Loucy (cell line): ENCODE measurements around the gene NGEF.

Source experiments
- H2AFZ ChIP-seq: fragments of 200-600 bp; sonication (generic); 2 replicates; pipeline ENCODE4 v1.6.0; 2016; ENCODE audit warnings: antibody characterized with exemption, mild to moderate bottlenecking, low read length, moderate library complexity
- H3F3A ChIP-seq: fragments of 200-600 bp; 2 replicates; pipeline ENCODE4 v1.6.0; 2016; ENCODE audit warnings: antibody characterized with exemption, low read depth, mild to moderate bottlenecking
- H3K27me3 ChIP-seq: fragments of 200-600 bp; sonication (generic); 2 replicates; pipeline ENCODE4 v1.6.1; 2014; ENCODE audit warnings: low read length, mild to moderate bottlenecking; ENCODE audit not compliant: insufficient read depth, poor library complexity, severe bottlenecking
- H3K36me3 ChIP-seq: fragments of 200-600 bp; sonication (generic); 2 replicates; pipeline ENCODE4 v1.6.1; 2016; ENCODE audit warnings: low read length; ENCODE audit not compliant: insufficient read depth
- H3K4me1 ChIP-seq: fragments of 200-600 bp; sonication (generic); 2 replicates; pipeline ENCODE4 v1.5.1; 2014; ENCODE audit warnings: low read length, mild to moderate bottlenecking; ENCODE audit not compliant: insufficient read depth, poor library complexity, severe bottlenecking
- H3K4me2 ChIP-seq: fragments of 200-600 bp; sonication (generic); 2 replicates; pipeline ENCODE4 v1.6.0; 2014; ENCODE audit warnings: antibody characterized with exemption, low read length, low read depth, mild to moderate bottlenecking; ENCODE audit not compliant: poor library complexity, severe bottlenecking
- H3K4me3 ChIP-seq: fragments of 200-600 bp; sonication (generic); 2 replicates; pipeline ENCODE4 v1.5.1; 2014; ENCODE audit warnings: low read length, mild to moderate bottlenecking, mixed read lengths; ENCODE audit not compliant: poor library complexity, severe bottlenecking
- H3K79me2 ChIP-seq: fragments of 200-600 bp; sonication (generic); 2 replicates; pipeline ENCODE4 v1.6.1; 2014; ENCODE audit warnings: low read length; ENCODE audit not compliant: insufficient read depth
- H3K9ac ChIP-seq: fragments of 200-600 bp; sonication (generic); 2 replicates; pipeline ENCODE4 v1.6.0; 2014; ENCODE audit warnings: mild to moderate bottlenecking, low read depth, low read length, moderate library complexity; ENCODE audit not compliant: poor library complexity, severe bottlenecking
- H3K9me2 ChIP-seq: fragments of 200-600 bp; sonication (generic); replicated peaks from 2 replicates; pipeline ENCODE4 v1.6.1; 2016; ENCODE audit warnings: low read depth, low read length, mixed read lengths
- H3K9me3 ChIP-seq: fragments of 200-600 bp; sonication (generic); 2 replicates; pipeline ENCODE4 v1.6.1; 2014; ENCODE audit warnings: mild to moderate bottlenecking, antibody characterized with exemption, low read length, low read depth; ENCODE audit not compliant: insufficient read depth
- H4K20me1 ChIP-seq: fragments of 200-600 bp; sonication (generic); 2 replicates; pipeline ENCODE4 v1.6.0; 2014; ENCODE audit warnings: antibody characterized with exemption, low read length, mild to moderate bottlenecking; ENCODE audit not compliant: insufficient read depth, poor library complexity, severe bottlenecking
- EZH2phosphoT487 ChIP-seq: fragments of 200-600 bp; IDR thresholded peaks from 2 replicates; pipeline ENCODE4 v1.6.1; 2018; ENCODE audit warnings: antibody characterized with exemption, mild to moderate bottlenecking, moderate library complexity, borderline replicate concordance
- TF ChIP-seq, protein P1 (sequence below): fragments of 200-600 bp; sonication (generic); conservative IDR thresholded peaks from 2 replicates; pipeline ENCODE4 v1.5.1; 2014; ENCODE audit warnings: mild to moderate bottlenecking, antibody characterized with exemption, low read length

Gene NGEF

GRCh38 chr2:233033672-233034071, 20.6 kb upstream of the NGEF start:
- Histone ChIP-seq H3K4me1 (no peaks in the 10 kb centered on the region), H3K9me2 (no peaks in the 10 kb centered on the region), H3K9me3 (no peaks in the 10 kb centered on the region), H3K4me2 (no peak overlapping the region), H3K9ac (no peak overlapping the region), H3K36me3 (no peaks in the 10 kb centered on the region), H3F3A (no peaks in the 10 kb centered on the region), H3K79me2 (no peaks in the 10 kb centered on the region), H3K27me3 (no peaks in the 10 kb centered on the region), H3K4me3 (no peak overlapping the region), H2AFZ (no peak overlapping the region), H4K20me1 (no peaks in the 10 kb centered on the region)
- no peak for TF ChIP-seq EZH2phosphoT487
- TF ChIP-seq, protein P1, sequence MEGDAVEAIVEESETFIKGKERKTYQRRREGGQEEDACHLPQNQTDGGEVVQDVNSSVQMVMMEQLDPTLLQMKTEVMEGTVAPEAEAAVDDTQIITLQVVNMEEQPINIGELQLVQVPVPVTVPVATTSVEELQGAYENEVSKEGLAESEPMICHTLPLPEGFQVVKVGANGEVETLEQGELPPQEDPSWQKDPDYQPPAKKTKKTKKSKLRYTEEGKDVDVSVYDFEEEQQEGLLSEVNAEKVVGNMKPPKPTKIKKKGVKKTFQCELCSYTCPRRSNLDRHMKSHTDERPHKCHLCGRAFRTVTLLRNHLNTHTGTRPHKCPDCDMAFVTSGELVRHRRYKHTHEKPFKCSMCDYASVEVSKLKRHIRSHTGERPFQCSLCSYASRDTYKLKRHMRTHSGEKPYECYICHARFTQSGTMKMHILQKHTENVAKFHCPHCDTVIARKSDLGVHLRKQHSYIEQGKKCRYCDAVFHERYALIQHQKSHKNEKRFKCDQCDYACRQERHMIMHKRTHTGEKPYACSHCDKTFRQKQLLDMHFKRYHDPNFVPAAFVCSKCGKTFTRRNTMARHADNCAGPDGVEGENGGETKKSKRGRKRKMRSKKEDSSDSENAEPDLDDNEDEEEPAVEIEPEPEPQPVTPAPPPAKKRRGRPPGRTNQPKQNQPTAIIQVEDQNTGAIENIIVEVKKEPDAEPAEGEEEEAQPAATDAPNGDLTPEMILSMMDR, result no peak

- Histone ChIP-seq H3K27me3 (no peaks in the 10 kb centered on the region), H2AFZ (no peak within 1 kb of the TSS), H3K4me2 (no peak within 1 kb of the TSS), H3K9me2 (no peaks in the 10 kb centered on the region), H3K79me2 (no peaks in the 10 kb centered on the region), H3K9me3 (no peaks in the 10 kb centered on the region), H3K4me3 (no peak within 1 kb of the TSS), H4K20me1 (no peaks in the 10 kb centered on the region), H3F3A (no peaks in the 10 kb centered on the region), H3K4me1 (no peaks in the 10 kb centered on the region), H3K36me3 (no peaks in the 10 kb centered on the region), H3K9ac (no peak within 1 kb of the TSS)
- TF ChIP-seq, protein P1, result no peak
- no peak for TF ChIP-seq EZH2phosphoT487
Observed at GRCh38 chr2:233032551-233033320, 19.7 kb upstream of the NGEF start, which contains the start of gene NEU2. Gene NEU2, plus strand, starts transcription at chr2:233032672. Its CDS starts 0 bp downstream, at chr2:233032672.

- no peaks in the 10 kb centered on the region for H3K27me3 ChIP-seq
- H3K9me2 ChIP-seq, result no peaks in the 10 kb centered on the region
- no peaks in the 10 kb centered on the region for H3K9me3 ChIP-seq
- no peaks in the 10 kb centered on the region for H3K79me2 ChIP-seq
- H3F3A ChIP-seq, result no peaks in the 10 kb centered on the region
- H2AFZ ChIP-seq, result no peak overlapping the region
- H3K4me3 ChIP-seq, result no peak overlapping the region
- H3K4me1 ChIP-seq, result no peaks in the 10 kb centered on the region
- TF ChIP-seq, protein P1, result no peak
- no peak for TF ChIP-seq EZH2phosphoT487
- no peaks in the 10 kb centered on the region for H3K36me3 ChIP-seq
- H3K4me2 ChIP-seq, result no peak overlapping the region
- no peak overlapping the region for H3K9ac ChIP-seq
- H4K20me1 ChIP-seq, result no peaks in the 10 kb centered on the region
Observed at GRCh38 chr2:233031556-233032500, 18.8 kb upstream of the NGEF start.
